GM18511 (cell line): ENCODE measurements around the gene ZBTB8A.
"Not testable (repeated sequence)": the region's sequence is repeated elsewhere in the genome, so short reads cannot be mapped to it uniquely, and the experiment has no call there.

Source experiments
- ATAC-seq: cut with Tn5 transposase; IDR thresholded peaks from one replicate; pipeline ENCODE4 v1.9.1; 2021; ENCODE audit warnings: mild to moderate bottlenecking, moderate library complexity; ENCODE audit not compliant: unreplicated experiment

ZBTB8A gene

GRCh38 chr1:32618673-32619221 lies 79.5 kb downstream of the ZBTB8A start:
- ATAC-seq: no peak

GRCh38 chr1:32619701-32620485 lies 80.7 kb downstream of the ZBTB8A start:
- ATAC-seq: peak; percentile 80

GRCh38 chr1:32622205-32622604 lies 83.0 kb downstream of the ZBTB8A start:
- no peak for ATAC-seq

GRCh38 chr1:32622806-32623681 lies 83.8 kb downstream of the ZBTB8A start:
- ATAC-seq: no peak

- ATAC-seq: no peak
Observed at GRCh38 chr1:32623775-32624174, 84.5 kb downstream of the ZBTB8A start.

- no peak for ATAC-seq
Observed at GRCh38 chr1:32626176-32626575, 86.9 kb downstream of the ZBTB8A start.

- ATAC-seq: peak; percentile 78
Observed at GRCh38 chr1:32627596-32628162, 88.5 kb downstream of the ZBTB8A start.

- ATAC-seq: not testable (repeated sequence)
Observed at GRCh38 chr1:32630173-32630572, 90.9 kb downstream of the ZBTB8A start.

GRCh38 chr1:32632829-32633228 lies 93.6 kb downstream of the ZBTB8A start:
- ATAC-seq: no peak

- ATAC-seq: no peak
Observed at GRCh38 chr1:32635508-32636277, 96.5 kb downstream of the ZBTB8A start.

- no peak for ATAC-seq
Observed at GRCh38 chr1:32636914-32637645, 97.9 kb downstream of the ZBTB8A start.

GRCh38 chr1:32639489-32640075 lies 100.4 kb downstream of the ZBTB8A start:
- no peak for ATAC-seq

GRCh38 chr1:32642292-32642827 lies 103.1 kb downstream of the ZBTB8A start:
- not testable (repeated sequence) for ATAC-seq

GRCh38 chr1:32644426-32644825 lies 105.2 kb downstream of the ZBTB8A start:
- no peak for ATAC-seq

GRCh38 chr1:32647308-32648134 lies 108.3 kb downstream of the ZBTB8A start:
- ATAC-seq: no peak

- peak; percentile 69 for ATAC-seq
Observed at GRCh38 chr1:32650248-32650751, 111.1 kb downstream of the ZBTB8A start, which contains the start of gene ZBTB8OS. TSS of gene ZBTB8OS (minus strand) at chr1:32650550. CDS start at chr1:32650529, 21 bp downstream.

- peak; percentile 81 for ATAC-seq
Observed at GRCh38 chr1:32650752-32651460, 111.7 kb downstream of the ZBTB8A start, which contains the start of gene RBBP4. TSS of gene RBBP4 (plus strand) at chr1:32651208. CDS start at chr1:32651307, 99 bp downstream.
